Ascending aorta (tissue), 2 donors: ENCODE results near the gene ABCD3. TPM values are rescaled to one million over a fixed set of nuclear protein-coding genes. Genes with fewer than 3 reads are reported as not detected.
A peak's percentile ranks its signal among the peaks of the same experiment; 100 is the strongest.

Experiments used
- DNase-seq, 2 donors: peaks; one replicate each; pipeline ENCODE4 v3.0.0-alpha.2; 2019; ENCODE audit warnings: low spot score in 2 of 2
- H3K27ac ChIP-seq, 2 donors: fragments of 200-600 bp; sonication (generic); one replicate each; pipeline ENCODE4 v1.5.1; 2016 to 2017; ENCODE audit warnings: mild to moderate bottlenecking in 1 of 2
- H3K27me3 ChIP-seq: fragments of 200-600 bp; sonication (generic); one replicate; pipeline ENCODE4 v1.5.1; 2017
- H3K36me3 ChIP-seq, 2 donors: fragments of 200-600 bp; sonication (generic); one replicate each; pipeline ENCODE4 v1.5.1; 2016
- H3K4me1 ChIP-seq, 2 donors: fragments of 200-600 bp; sonication (generic); one replicate each; pipeline ENCODE4 v1.5.1; 2016 to 2017; ENCODE audit warnings: mild to moderate bottlenecking in 1 of 2
- H3K4me3 ChIP-seq, 2 donors: fragments of 200-600 bp; sonication (generic); one replicate each; pipeline ENCODE4 v1.5.1; 2016 to 2017; ENCODE audit warnings: mild to moderate bottlenecking in 1 of 2
- H3K9me3 ChIP-seq, 2 donors: fragments of 200-600 bp; sonication (generic); one replicate each; pipeline ENCODE4 v1.5.1; 2016
- intact Hi-C: fragments of 100-400 bp; cut with DNase I; formaldehyde crosslinking; loops from one replicate; pipeline ENCODE4 v1.15.1; 2023
- total RNA-seq: library from RNA; depleted of rRNA; stranded (reverse); fragments of >200 nt; gene quantifications from one replicate; pipeline ENCODE4 v1.1.0, GENCODE V29; 2016
- TF ChIP-seq, protein P1 (sequence below), 3 experiments: fragments of 200-600 bp in 2 of 3; fragments of 450-650 bp in 1 of 3; sonication (generic) in 2 of 3; IDR thresholded peaks; one replicate each; pipeline ENCODE4 v1.5.1; 2016 to 2019; ENCODE audit warnings: antibody characterized with exemption in 3 of 3, mild to moderate bottlenecking in 1 of 3, moderate library complexity in 1 of 3

Gene ABCD3
- total RNA-seq, 1 donor from 2014 or later = 8.8 TPM

DNA sequence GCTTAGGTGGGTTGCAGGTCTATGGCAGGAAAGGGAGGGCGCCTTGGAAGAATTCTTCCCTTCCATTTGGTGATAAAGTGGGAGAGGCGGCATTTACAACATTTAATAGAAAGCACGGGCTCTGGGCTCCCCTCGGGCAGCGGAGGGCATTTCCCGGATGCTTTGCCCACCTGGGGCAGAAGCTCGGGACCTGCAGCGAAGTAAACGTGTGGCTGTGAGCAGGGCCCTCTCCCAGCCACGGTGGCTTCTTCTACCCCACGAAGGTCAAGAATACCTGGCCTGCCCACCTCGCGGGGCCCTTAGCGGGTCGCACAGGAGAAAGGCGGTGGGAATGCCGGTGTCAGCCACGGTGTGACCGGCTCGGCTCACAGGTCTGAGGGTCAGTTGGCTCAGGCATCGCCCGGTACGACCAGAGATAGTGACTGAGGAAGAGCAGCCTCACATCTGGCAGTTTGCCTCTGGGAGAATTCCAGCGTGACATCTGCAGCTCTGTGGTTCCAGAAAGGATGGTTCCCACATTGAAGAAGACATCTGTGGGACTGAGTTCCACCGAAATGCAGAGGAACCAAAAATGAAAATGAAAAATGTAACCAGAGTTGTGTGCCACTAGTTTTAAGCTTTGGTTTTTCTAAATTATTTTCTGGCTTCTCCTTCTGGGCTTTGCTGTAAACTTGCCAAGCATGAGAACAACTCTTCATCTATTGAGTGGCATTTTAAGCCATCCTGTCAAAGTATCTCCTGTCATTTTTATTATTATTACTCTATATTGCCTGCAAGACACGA lies 124.1 kb downstream of the ABCD3 start:
- H3K9me3 ChIP-seq = no peaks in the 10 kb centered on the region
- DNase-seq = peak in 1 of 2 donors; percentile 68
- H3K27me3 ChIP-seq = no peaks in the 10 kb centered on the region
- TF ChIP-seq, protein P1, sequence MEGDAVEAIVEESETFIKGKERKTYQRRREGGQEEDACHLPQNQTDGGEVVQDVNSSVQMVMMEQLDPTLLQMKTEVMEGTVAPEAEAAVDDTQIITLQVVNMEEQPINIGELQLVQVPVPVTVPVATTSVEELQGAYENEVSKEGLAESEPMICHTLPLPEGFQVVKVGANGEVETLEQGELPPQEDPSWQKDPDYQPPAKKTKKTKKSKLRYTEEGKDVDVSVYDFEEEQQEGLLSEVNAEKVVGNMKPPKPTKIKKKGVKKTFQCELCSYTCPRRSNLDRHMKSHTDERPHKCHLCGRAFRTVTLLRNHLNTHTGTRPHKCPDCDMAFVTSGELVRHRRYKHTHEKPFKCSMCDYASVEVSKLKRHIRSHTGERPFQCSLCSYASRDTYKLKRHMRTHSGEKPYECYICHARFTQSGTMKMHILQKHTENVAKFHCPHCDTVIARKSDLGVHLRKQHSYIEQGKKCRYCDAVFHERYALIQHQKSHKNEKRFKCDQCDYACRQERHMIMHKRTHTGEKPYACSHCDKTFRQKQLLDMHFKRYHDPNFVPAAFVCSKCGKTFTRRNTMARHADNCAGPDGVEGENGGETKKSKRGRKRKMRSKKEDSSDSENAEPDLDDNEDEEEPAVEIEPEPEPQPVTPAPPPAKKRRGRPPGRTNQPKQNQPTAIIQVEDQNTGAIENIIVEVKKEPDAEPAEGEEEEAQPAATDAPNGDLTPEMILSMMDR (IDR thresholded peaks at IDR 0.05) = no peak
- intact Hi-C loops = loop anchor here (5.0 to 10.0 kb wide), 3 partner anchors 195 to 693 kb away; partner anchors contain the start of gene RWDD3
- H3K27ac ChIP-seq = peak overlapping the region; percentile 75 to 97
- peak overlapping the region; percentile 73 to 100 for H3K4me3 ChIP-seq
- no peaks in the 10 kb centered on the region for H3K36me3 ChIP-seq
- peaks cover 8 to 21% of the 10 kb centered on the region in 2 donors for H3K4me1 ChIP-seq

DNA sequence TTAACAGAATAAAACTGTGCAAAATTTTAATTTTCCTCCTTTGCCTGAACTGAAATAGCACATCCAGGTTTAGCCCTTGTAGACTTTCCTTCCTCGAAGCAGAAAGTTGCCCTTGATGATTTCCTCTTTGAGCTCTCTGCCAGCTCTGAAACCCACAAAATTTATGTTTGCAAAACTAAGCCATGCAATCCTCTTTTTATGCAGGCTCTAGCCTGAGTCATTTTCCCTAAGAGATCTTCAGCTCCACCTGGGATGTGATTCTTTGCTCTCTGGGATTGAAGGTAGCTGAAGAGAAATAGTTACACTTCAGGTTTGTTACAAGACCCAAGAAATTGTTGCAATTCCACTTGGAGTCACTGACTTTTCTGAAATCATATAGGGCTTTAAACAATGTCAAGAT lies 124.8 kb downstream of the ABCD3 start:
- Histone ChIP-seq H3K27ac (peak overlapping the region; percentile 75 to 97), H3K27me3 (no peaks in the 10 kb centered on the region), H3K4me1 (peaks cover 8 to 21% of the 10 kb centered on the region in 2 donors), H3K36me3 (no peaks in the 10 kb centered on the region), H3K9me3 (no peaks in the 10 kb centered on the region), H3K4me3 (peak overlapping the region; percentile 73 to 100)
- intact Hi-C loops = loop anchor here (5.0 to 10.0 kb wide), 3 partner anchors 194 to 692 kb away; partner anchors contain the start of gene RWDD3
- TF ChIP-seq, protein P1 (IDR thresholded peaks at IDR 0.05) = no peak
- DNase-seq = no peak

DNA sequence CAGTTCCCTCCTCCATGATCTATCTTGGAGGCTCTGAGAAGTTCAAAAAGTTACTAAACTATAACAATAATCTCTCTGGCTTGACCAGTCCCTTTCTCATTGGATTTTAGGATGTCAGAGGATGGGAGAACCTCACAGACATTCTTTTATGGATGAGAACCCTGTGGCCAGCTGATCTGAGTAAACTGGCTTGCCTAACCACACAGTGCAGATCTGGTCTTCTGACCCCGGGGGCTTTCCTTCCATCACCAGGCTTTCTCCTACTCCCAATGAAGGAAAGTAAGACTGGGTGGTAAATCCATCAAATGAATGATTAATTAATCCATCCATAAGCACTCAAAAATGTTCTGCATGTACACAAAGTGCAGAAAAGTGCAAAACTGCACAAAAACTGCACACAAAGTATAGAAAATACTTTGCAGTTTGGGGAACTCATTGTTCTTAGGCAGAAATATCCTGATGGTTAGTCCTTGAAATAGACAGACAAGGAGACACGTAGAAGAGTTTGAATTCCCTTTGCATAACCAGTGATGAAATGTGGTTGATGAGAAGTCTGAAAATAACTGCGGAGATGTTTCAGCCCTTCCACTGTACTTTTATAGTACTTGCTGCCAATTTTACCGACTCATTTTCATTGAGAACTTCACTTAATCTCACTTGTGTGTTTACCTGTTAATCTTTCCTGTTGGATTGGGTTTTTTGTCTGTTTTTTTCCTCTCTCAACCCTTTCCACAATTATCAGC lies 125.9 kb downstream of the ABCD3 start:
- intact Hi-C loops = loop anchor here (2.0 to 10.0 kb wide), 4 partner anchors 37 to 691 kb away; partner anchors contain the start of gene RWDD3
- H3K36me3 ChIP-seq = no peaks in the 10 kb centered on the region
- TF ChIP-seq, protein P1 (IDR thresholded peaks at IDR 0.05) = no peak
- H3K9me3 ChIP-seq = no peaks in the 10 kb centered on the region
- peak overlapping the region; percentile 44 to 77 for H3K27ac ChIP-seq
- H3K4me3 ChIP-seq = peak overlapping the region in 1 of 2 donors; percentile 5
- H3K27me3 ChIP-seq = no peaks in the 10 kb centered on the region
- DNase-seq = no peak
- peaks cover 8 to 21% of the 10 kb centered on the region in 2 donors for H3K4me1 ChIP-seq

DNA sequence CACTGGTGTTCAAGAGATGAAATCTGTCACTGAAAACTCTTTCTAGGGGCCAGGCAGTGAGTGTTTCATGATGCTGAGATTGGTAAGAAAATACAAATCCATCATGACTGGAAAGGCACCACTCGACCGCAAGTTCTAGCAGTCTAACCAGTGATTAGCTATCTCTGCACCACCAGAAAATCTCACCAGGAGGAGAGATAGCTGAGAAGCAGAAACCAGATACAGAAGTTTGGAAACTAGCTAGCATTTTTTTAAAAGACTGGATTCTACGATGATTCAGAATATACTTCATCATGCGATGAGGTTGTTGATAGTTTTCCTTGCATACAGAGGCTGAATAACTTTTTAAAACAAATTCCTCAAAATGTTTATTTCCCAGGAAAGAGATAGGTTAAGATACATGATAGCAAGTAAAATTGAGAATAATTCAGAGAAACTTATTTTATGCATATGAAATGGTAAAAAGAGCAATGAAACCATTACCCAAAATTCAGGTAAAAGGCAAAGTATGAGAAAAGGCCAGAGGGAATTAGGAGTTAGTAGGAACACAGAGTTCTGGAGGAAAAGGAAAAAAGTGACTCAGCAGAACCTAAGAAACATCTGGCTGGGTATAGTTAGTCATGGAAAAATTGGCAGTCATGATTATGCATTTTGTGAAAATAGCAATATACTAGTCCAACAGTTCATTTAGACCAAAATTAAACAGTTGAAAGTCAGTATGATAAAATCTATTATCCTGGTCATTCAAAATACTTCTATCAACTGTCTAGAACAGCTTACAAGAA lies 126.7 kb downstream of the ABCD3 start:
- intact Hi-C loops = loop anchor here (2.0 to 10.0 kb wide), 4 partner anchors 36 to 690 kb away; partner anchors contain the start of gene RWDD3
- H3K27me3 ChIP-seq = no peaks in the 10 kb centered on the region
- no peaks in the 10 kb centered on the region for H3K36me3 ChIP-seq
- no peaks in the 10 kb centered on the region for H3K9me3 ChIP-seq
- TF ChIP-seq, protein P1 (IDR thresholded peaks at IDR 0.05) = no peak
- H3K27ac ChIP-seq = peak overlapping the region; percentile 44 to 77
- no peak for DNase-seq
- H3K4me1 ChIP-seq = peaks cover 8 to 21% of the 10 kb centered on the region in 2 donors
- no peak overlapping the region for H3K4me3 ChIP-seq

DNA sequence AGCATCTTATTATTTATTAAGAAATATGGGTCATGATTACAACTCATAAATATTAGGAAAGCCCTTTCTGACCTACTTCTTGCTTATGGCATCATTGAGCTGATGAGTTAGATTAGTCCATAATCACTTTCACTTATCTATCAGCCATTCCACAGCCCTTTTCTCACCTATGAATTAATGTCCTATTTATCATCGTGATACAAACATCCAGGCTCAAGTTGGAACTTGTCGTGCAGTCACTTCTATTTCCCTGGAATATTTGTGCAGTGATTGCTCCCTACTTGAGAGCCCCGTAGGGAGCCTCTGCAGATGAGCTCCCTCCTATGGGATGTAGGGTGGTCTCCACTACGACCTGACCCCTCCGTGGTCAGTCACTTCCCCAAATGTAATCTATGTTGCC lies 131.5 kb downstream of the ABCD3 start:
- H3K4me3 ChIP-seq = no peak overlapping the region
- peaks cover 3% of the 10 kb centered on the region in 2 donors for H3K4me1 ChIP-seq
- H3K27me3 ChIP-seq = no peaks in the 10 kb centered on the region
- no peaks in the 10 kb centered on the region for H3K36me3 ChIP-seq
- DNase-seq = no peak
- TF ChIP-seq, protein P1 (IDR thresholded peaks at IDR 0.05) = no peak
- H3K27ac ChIP-seq = no peak overlapping the region
- intact Hi-C loops = loop anchor here (10.0 kb wide), 2 partner anchors 305 to 685 kb away; partner anchors contain the start of gene RWDD3
- no peaks in the 10 kb centered on the region for H3K9me3 ChIP-seq
